ENCODE results near the gene EIF3L.

The EIF3L gene

GRCh38 chr22:37927637-37927936 is 78.4 kb downstream of the EIF3L start:
- no peak for DNase-seq (ENCODE audit: low read depth)

GRCh38 chr22:37929390-37929789 is 80.2 kb downstream of the EIF3L start:
- no peak for DNase-seq (ENCODE audit: low read depth)

- no peak for DNase-seq (ENCODE audit: low read depth)
Observed at GRCh38 chr22:37930270-37930951, 81.2 kb downstream of the EIF3L start.

- DNase-seq (ENCODE audit: low read depth) = no peak
Observed at GRCh38 chr22:37930952-37931440, 81.8 kb downstream of the EIF3L start.

GRCh38 chr22:37931893-37932389 is 82.7 kb downstream of the EIF3L start:
- no peak for DNase-seq (ENCODE audit: low read depth)

GRCh38 chr22:37932401-37932800 is 83.2 kb downstream of the EIF3L start:
- no peak for DNase-seq (ENCODE audit: low read depth)

- no peak for DNase-seq (ENCODE audit: low read depth)
Observed at GRCh38 chr22:37932821-37933578, 83.8 kb downstream of the EIF3L start.

- peak; percentile 71 for DNase-seq (ENCODE audit: low read depth)
Observed at GRCh38 chr22:37933711-37934376, 84.6 kb downstream of the EIF3L start.

Data from stimulated activated CD4-positive, alpha-beta T cell treated with anti-CD3 and anti-CD28 coated beads, Interleukin-2, amount 100 ng/mL, for 4 hours (primary cell).